GM04503 (cell line): ENCODE data around the gene PRDM13.
"Not testable (repeated sequence)": the region's sequence is repeated elsewhere in the genome, so short reads cannot be mapped to it uniquely, and the experiment has no call there.

Experiments
- DNase-seq: peaks from one replicate; pipeline ENCODE4 v3.0.0-alpha.2; 2012; ENCODE audit warnings: low read depth

The PRDM13 gene

DNA sequence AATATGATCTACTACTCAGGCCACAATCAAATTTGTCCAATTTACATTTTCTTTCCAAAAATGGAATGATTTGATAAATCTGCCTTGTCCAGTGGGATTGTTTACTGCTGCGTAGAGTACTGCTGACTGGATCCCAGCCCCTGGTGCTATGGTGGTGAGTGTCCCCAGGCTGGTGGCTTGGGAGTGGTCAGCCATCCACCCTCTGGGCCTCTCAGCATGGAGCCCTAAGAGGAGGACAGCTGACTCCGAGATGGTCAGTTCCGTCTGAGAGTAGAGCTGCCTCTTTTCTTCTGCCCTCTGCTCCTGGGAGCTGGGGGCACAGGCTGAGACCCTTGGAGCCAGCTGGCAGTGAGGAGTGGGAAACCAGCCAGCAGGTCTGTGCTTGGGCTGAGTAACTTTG is 22.7 kb downstream of the PRDM13 start:
- no peak for DNase-seq

DNA sequence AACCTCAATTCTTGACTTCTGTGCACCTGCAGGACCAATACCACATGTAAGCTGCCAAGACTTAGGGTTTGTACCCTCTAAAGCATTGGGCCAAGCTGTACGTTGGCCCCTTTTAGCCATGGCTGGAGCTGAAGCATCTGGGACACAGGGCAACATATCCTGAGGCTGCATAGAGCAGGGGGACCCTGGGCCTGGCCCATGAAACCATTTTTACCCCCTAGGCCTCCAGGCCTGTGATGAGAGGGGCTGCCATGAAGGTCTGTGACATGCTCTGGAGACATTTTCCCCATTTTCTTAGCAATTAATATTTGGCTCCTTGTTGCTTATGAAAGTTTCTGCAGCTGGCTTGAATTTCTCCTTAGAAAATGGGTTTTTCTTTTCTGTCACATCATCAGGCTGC is 31.0 kb downstream of the PRDM13 start:
- no peak for DNase-seq

DNA sequence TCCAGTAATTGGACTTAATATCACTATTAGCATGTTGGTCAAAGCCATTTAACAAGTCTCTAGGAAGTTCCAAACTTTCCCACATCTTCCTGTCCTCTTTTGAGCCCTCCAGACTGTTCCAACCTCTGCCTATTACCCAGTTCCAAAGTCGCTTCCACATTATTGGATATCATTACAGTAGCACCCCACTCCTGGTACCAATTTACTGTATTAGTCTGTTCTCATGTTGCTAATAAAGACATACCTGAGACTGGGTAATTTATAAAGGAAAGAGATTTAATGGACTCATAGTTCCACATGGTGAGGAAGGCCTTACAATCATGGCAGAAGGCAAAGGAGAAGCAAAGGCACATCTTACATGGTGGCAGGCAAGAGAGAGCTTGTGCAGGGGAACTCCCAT is 31.7 kb downstream of the PRDM13 start:
- not testable (repeated sequence) for DNase-seq

DNA sequence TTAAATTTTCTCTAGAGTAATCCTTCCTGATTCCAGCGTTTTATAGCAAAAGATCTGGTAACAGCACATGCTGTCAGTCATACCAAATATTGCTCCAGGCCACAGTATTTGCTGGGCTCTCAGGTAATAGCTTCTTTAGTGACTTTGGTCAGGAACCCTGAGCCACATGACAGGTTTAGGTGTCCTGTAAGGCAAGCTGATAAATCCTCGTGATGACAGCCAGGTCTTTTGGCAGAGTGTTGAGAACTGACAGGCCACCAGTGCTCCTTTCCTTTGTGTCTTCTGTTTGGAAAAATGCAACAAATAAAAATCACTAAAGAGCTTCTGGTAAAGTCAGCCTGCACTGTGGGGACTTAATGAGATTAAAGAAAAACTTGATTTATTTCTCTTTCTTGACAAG is 34.6 kb downstream of the PRDM13 start:
- DNase-seq = no peak

DNA sequence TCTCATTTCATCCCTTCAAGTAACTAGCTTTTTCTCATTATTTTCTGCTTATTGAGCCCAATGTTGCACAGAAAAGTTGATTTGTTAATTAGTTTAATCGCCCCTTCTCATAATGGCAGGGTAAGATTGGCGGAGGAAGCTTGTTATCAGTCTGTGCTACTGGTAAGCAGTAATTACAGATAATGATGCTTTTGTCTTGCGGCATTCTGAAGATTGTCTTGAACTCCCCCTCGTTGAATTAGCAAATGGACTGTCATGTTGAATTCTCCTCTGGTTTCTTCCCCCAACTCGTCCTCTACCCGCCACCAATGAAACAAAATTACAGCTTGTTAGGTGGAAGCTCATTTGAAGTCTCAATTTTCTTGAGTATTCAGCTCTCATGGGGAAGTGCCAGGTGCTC is 39.4 kb downstream of the PRDM13 start:
- DNase-seq = no peak

DNA sequence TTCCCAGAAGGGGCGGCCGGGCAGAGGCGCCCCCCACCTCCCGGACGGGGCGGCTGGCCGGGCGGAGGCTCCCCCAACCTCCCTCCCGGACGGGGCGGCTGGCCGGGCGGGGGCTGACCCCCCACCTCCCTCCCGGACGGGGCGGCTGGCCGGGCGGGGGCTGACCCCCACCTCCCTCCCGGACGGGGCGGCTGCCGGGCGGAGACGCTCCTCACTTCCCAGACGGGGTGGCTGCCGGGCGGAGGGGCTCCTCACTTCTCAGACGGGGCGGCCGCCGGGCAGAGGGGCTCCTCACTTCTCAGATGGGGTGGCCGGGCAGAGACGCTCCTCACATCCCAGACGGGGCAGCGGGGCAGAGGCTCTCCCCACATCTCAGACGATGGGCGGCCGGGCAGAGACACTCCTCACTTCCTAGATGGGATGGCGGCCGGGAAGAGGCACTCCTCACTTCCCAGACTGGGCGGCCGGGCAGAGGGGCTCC is 43.5 kb downstream of the PRDM13 start:
- DNase-seq = not testable (repeated sequence)

DNA sequence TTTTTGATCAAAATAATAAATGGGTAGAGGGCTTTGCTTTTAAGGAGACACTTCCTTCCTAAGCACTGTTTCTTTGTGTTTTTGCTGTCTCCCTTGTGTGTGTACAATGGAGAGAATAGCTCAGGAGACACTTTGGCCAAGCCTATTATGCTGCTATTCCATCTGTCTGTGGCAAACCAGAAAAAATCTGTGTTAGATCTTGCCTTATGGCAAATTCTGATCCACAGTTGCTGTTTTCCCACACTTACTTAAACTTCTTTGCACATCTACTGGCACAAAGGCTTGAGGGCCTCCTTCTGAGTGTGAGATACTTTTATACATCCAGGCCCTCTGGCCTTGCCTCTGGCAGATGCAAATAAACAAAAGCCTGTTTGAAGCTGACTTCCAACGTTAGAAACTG is 53.6 kb downstream of the PRDM13 start:
- DNase-seq = no peak

DNA sequence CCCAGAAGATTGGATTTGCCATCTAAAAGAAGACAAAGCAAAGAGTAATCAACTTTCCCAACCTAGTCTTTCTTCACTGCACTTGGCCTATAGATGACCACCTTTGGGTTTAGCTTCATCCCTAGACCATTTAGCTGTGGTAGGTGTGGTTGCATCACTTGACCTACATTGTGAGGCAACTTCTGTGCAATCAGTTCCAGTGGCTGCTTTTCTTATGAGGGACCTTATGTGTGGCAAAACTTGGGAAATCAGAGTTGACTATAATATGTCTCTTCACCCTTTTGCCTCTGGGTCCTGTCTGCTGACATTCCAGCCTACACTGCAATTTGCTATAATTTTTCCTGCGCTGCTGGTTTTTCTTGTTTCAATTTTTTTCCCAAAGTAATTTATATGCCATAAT is 55.2 kb downstream of the PRDM13 start:
- no peak for DNase-seq

DNA sequence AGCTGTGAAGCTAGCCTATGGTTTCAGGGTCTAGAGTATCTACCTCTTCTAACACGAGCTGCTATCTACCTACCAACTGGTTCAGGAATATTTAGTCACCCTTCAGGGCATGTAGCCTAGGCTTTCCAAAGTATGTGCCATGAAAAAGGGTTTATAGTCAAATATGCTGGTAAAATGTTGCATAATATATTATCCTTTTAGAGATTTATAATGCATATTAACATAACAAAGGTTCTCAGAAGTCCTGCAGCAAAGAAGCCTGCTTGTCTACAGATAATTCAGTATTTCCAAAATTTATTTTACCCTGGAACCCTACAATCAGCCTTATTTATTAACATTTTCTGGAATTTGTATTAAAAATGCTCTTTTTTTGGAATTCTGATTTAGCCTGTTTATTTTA is 56.0 kb downstream of the PRDM13 start:
- DNase-seq = no peak
